GM20000 (cell line): Measurements from ENCODE around the gene ZNF438.

Experiments
- DNase-seq: peaks from one replicate; pipeline ENCODE4 v3.0.0; 2012; ENCODE audit warnings: low spot score
- CTCF ChIP-seq: IDR thresholded peaks from 2 replicates; pipeline ENCODE4 v1.5.1; 2012; ENCODE audit warnings: mild to moderate bottlenecking, control low read depth; ENCODE audit errors: extremely low read depth, missing control alignments

ZNF438 gene

GRCh38 chr10:31000071-31000782 is 31.4 kb downstream of the ZNF438 start:
- no peak for TF ChIP-seq CTCF
- DNase-seq, result no peak

GRCh38 chr10:30999070-30999712 is 32.5 kb downstream of the ZNF438 start:
- DNase-seq, result no peak
- no peak for TF ChIP-seq CTCF

- TF ChIP-seq CTCF, result no peak
- DNase-seq, result no peak
These were observed 34.0 kb downstream of the ZNF438 start for GRCh38 chr10:30997536-30998235.

- no peak for DNase-seq
- no peak for TF ChIP-seq CTCF
These were observed 35.1 kb downstream of the ZNF438 start for GRCh38 chr10:30996481-30997005.

- no peak for TF ChIP-seq CTCF
- DNase-seq, result no peak
These were observed 36.4 kb downstream of the ZNF438 start for GRCh38 chr10:30995081-30995770.

- DNase-seq, result no peak
- no peak for TF ChIP-seq CTCF
These were observed 38.5 kb downstream of the ZNF438 start for GRCh38 chr10:30993155-30993554.
